ENCODE data around the gene GNG14. TPM values are rescaled to one million over a fixed set of nuclear protein-coding genes. Genes with fewer than 3 reads are reported as not detected.

GNG14 gene
- polyA plus RNA-seq, 4 donors, result not detected

Other genes with a start within 250 kb of the GNG14 start
- 1 to 10 TPM; 1.6 to 7.3 (median 2.4) TPM for gene ZNF443, start 247.0 kb upstream of the GNG14 start, polyA plus RNA-seq
- gene ZNF709, start 203.2 kb upstream of the GNG14 start, polyA plus RNA-seq, result 1 to 10 TPM in 1 of 4 donors, under 1 TPM in 1, not detected in 2; 0.76 to 2.9 TPM
- 10 to 100 TPM in 2 of 4 donors, 1 to 10 TPM in 2; 6.5 to 14.9 (median 11.3) TPM for gene ZNF564, start 136.5 kb upstream of the GNG14 start, polyA plus RNA-seq
- gene ZNF490, start 77.2 kb upstream of the GNG14 start, polyA plus RNA-seq, result 1 to 10 TPM in 2 of 4 donors, under 1 TPM in 1, not detected in 1; 0.45 to 3.0 (median 1.0) TPM
- gene ZNF791, start 77.1 kb upstream of the GNG14 start, polyA plus RNA-seq, result 10 to 100 TPM in 1 of 4 donors, 1 to 10 TPM in 3; 4.7 to 17.7 (median 5.8) TPM
- 10 to 100 TPM; 42.7 to 64.8 (median 51.0) TPM for gene MAN2B1, start 21.3 kb upstream of the GNG14 start, polyA plus RNA-seq
- 10 to 100 TPM; 10.9 to 23.8 (median 19.9) TPM for gene WDR83, start 21.2 kb upstream of the GNG14 start, polyA plus RNA-seq
- 10 to 100 TPM; 61.5 to 96.9 (median 66.8) TPM for gene DHPS, start 6.1 kb upstream of the GNG14 start, polyA plus RNA-seq
- gene FBXW9, start 8.6 kb downstream of the GNG14 start, polyA plus RNA-seq, result 10 to 100 TPM in 1 of 4 donors, 1 to 10 TPM in 3; 4.5 to 11.8 (median 7.2) TPM
- 10 to 100 TPM in 3 of 4 donors, 1 to 10 TPM in 1; 9.8 to 41.3 (median 19.7) TPM for gene TNPO2, start 35.9 kb downstream of the GNG14 start, polyA plus RNA-seq
- 100 to 1,000 TPM; 210 to 376 (median 282) TPM for gene TRIR, start 46.7 kb downstream of the GNG14 start, polyA plus RNA-seq
- 10 to 100 TPM; 62.1 to 85.4 (median 69.8) TPM for gene GET3, start 49.5 kb downstream of the GNG14 start, polyA plus RNA-seq
- gene BEST2, start 63.8 kb downstream of the GNG14 start, polyA plus RNA-seq, result 1 to 10 TPM in 1 of 4 donors, under 1 TPM in 2, not detected in 1; 0.10 to 3.4 (median 0.16) TPM
- gene HOOK2, start 87.6 kb downstream of the GNG14 start, polyA plus RNA-seq, result 100 to 1,000 TPM in 3 of 4 donors, 10 to 100 TPM in 1; 61.8 to 206 (median 167) TPM
- gene JUNB, start 103.5 kb downstream of the GNG14 start, polyA plus RNA-seq, result 100 to 1,000 TPM in 2 of 4 donors, 10 to 100 TPM in 2; 44.7 to 234 (median 135) TPM
- 100 to 1,000 TPM; 285 to 523 (median 416) TPM for gene PRDX2, start 113.8 kb downstream of the GNG14 start, polyA plus RNA-seq
- gene THSD8, start 114.1 kb downstream of the GNG14 start, polyA plus RNA-seq, result 1 to 10 TPM in 3 of 4 donors, not detected in 1; 2.9 to 4.0 (median 3.1) TPM
- 10 to 100 TPM in 2 of 4 donors, 1 to 10 TPM in 2; 3.1 to 22.3 (median 12.8) TPM for gene RNASEH2A, start 118.6 kb downstream of the GNG14 start, polyA plus RNA-seq
- gene RTBDN, start 146.6 kb downstream of the GNG14 start, polyA plus RNA-seq, result 1 to 10 TPM in 1 of 4 donors, under 1 TPM in 2, not detected in 1; 0.64 to 1.7 (median 0.67) TPM
- 1 to 10 TPM in 2 of 4 donors, under 1 TPM in 2; 0.54 to 3.3 (median 0.95) TPM for gene MAST1, start 150.5 kb downstream of the GNG14 start, polyA plus RNA-seq
- gene DNASE2, start 193.5 kb downstream of the GNG14 start, polyA plus RNA-seq, result 10 to 100 TPM in 2 of 4 donors, 1 to 10 TPM in 2; 6.5 to 43.1 (median 9.3) TPM
- under 1 TPM in 2 of 4 donors, not detected in 2; 0.09 to 0.13 TPM for gene KLF1, start 199.2 kb downstream of the GNG14 start, polyA plus RNA-seq
- 10 to 100 TPM; 24.8 to 38.9 (median 28.3) TPM for gene GCDH, start 203.2 kb downstream of the GNG14 start, polyA plus RNA-seq
- 1 to 10 TPM in 1 of 4 donors, under 1 TPM in 1, not detected in 2; 0.18 to 1.2 TPM for gene SYCE2, start 231.3 kb downstream of the GNG14 start, polyA plus RNA-seq
- 10 to 100 TPM; 32.4 to 74.4 (median 48.9) TPM for gene FARSA, start 245.7 kb downstream of the GNG14 start, polyA plus RNA-seq

All from small intestine (tissue), 4 donors.